ENCODE results near the gene PTPRE. TPM values are rescaled to one million over a fixed set of nuclear protein-coding genes. Genes with fewer than 3 reads are reported as not detected.

PTPRE gene
- total RNA-seq, 1 donor from 2014 or later, result 1.2 TPM

- Mint-ChIP-seq H3K9me3 (ENCODE audit: unreplicated experiment) (peaks cover 35% of the 10 kb centered on the region), H3K27ac (ENCODE audit: unreplicated experiment) (no peak overlapping the region), H3K4me3 (ENCODE audit: unreplicated experiment) (no peak overlapping the region), H3K4me1 (ENCODE audit: unreplicated experiment) (no peaks in the 10 kb centered on the region), H3K36me3 (ENCODE audit: unreplicated experiment) (no peaks in the 10 kb centered on the region), H3K27me3 (ENCODE audit: unreplicated experiment) (peaks cover 5% of the 10 kb centered on the region)
- no peak for DNase-seq (ENCODE audit: extremely low spot score, unreplicated experiment)
- TF ChIP-seq CTCF (IDR thresholded peaks at IDR 0.05), result no peak
Observed at GRCh38 chr10:127867805-127868204, 39.1 kb upstream of the PTPRE start.

- no peaks in the 10 kb centered on the region for H3K36me3 Mint-ChIP-seq (ENCODE audit: unreplicated experiment)
- no peak overlapping the region for H3K4me3 Mint-ChIP-seq (ENCODE audit: unreplicated experiment)
- no peak for DNase-seq (ENCODE audit: extremely low spot score, unreplicated experiment)
- H3K27me3 Mint-ChIP-seq (ENCODE audit: unreplicated experiment), result peaks cover 3% of the 10 kb centered on the region
- H3K27ac Mint-ChIP-seq (ENCODE audit: unreplicated experiment), result no peak overlapping the region
- H3K4me1 Mint-ChIP-seq (ENCODE audit: unreplicated experiment), result no peaks in the 10 kb centered on the region
- H3K9me3 Mint-ChIP-seq (ENCODE audit: unreplicated experiment), result peaks cover 24% of the 10 kb centered on the region
- TF ChIP-seq CTCF (IDR thresholded peaks at IDR 0.05), result no peak
Observed at GRCh38 chr10:127869329-127869728, 37.6 kb upstream of the PTPRE start.

- Mint-ChIP-seq H3K4me1 (ENCODE audit: unreplicated experiment) (no peaks in the 10 kb centered on the region), H3K27ac (ENCODE audit: unreplicated experiment) (no peak overlapping the region), H3K9me3 (ENCODE audit: unreplicated experiment) (peaks cover 15% of the 10 kb centered on the region), H3K27me3 (ENCODE audit: unreplicated experiment) (peaks cover 6% of the 10 kb centered on the region), H3K36me3 (ENCODE audit: unreplicated experiment) (no peaks in the 10 kb centered on the region), H3K4me3 (ENCODE audit: unreplicated experiment) (no peak overlapping the region)
- TF ChIP-seq CTCF (IDR thresholded peaks at IDR 0.05), result no peak
- no peak for DNase-seq (ENCODE audit: extremely low spot score, unreplicated experiment)
Observed at GRCh38 chr10:127871631-127872010, 35.3 kb upstream of the PTPRE start.

GRCh38 chr10:127872011-127872761, 34.7 kb upstream of the PTPRE start:
- Mint-ChIP-seq H3K4me1 (ENCODE audit: unreplicated experiment) (no peaks in the 10 kb centered on the region), H3K4me3 (ENCODE audit: unreplicated experiment) (no peak overlapping the region), H3K27me3 (ENCODE audit: unreplicated experiment) (peaks cover 6% of the 10 kb centered on the region), H3K27ac (ENCODE audit: unreplicated experiment) (no peak overlapping the region), H3K9me3 (ENCODE audit: unreplicated experiment) (peaks cover 15% of the 10 kb centered on the region), H3K36me3 (ENCODE audit: unreplicated experiment) (no peaks in the 10 kb centered on the region)
- DNase-seq (ENCODE audit: extremely low spot score, unreplicated experiment), result peak; percentile 80
- no peak for TF ChIP-seq CTCF (IDR thresholded peaks at IDR 0.05)

GRCh38 chr10:127872871-127873600, 33.9 kb upstream of the PTPRE start:
- Mint-ChIP-seq H3K27ac (ENCODE audit: unreplicated experiment) (no peak overlapping the region), H3K9me3 (ENCODE audit: unreplicated experiment) (peaks cover 15% of the 10 kb centered on the region), H3K4me3 (ENCODE audit: unreplicated experiment) (no peak overlapping the region), H3K27me3 (ENCODE audit: unreplicated experiment) (peaks cover 6% of the 10 kb centered on the region), H3K36me3 (ENCODE audit: unreplicated experiment) (no peaks in the 10 kb centered on the region), H3K4me1 (ENCODE audit: unreplicated experiment) (no peaks in the 10 kb centered on the region)
- no peak for TF ChIP-seq CTCF (IDR thresholded peaks at IDR 0.05)
- DNase-seq (ENCODE audit: extremely low spot score, unreplicated experiment), result peak; percentile 60

Data from osteocyte (in vitro differentiated cells).